Neuronal stem cell (in vitro differentiated cells): Measurements from ENCODE around the gene GDPD5.
A peak's percentile ranks its signal among the peaks of the same experiment; 100 is the strongest.

ENCODE experiments used
- DNase-seq: peaks from one replicate; pipeline ENCODE4 v3.0.0-alpha.2; 2013; ENCODE audit warnings: low spot score
- H2AFZ ChIP-seq: one replicate; pipeline ENCODE4 v1.6.1; 2013; ENCODE audit warnings: mild to moderate bottlenecking, low read length, inconsistent platforms
- H2AK5ac ChIP-seq: 2 replicates; pipeline ENCODE4 v1.6.1; 2013; ENCODE audit warnings: low read depth, mild to moderate bottlenecking, inconsistent platforms, low read length, moderate library complexity, mixed read lengths
- H2BK120ac ChIP-seq: 2 replicates; pipeline ENCODE4 v1.6.1; 2013; ENCODE audit warnings: low read depth, mild to moderate bottlenecking, inconsistent platforms, low read length, moderate library complexity, mixed read lengths
- H2BK12ac ChIP-seq: one replicate; pipeline ENCODE4 v1.6.1; 2013; ENCODE audit warnings: low read length, inconsistent platforms
- H2BK15ac ChIP-seq: 2 replicates; pipeline ENCODE4 v1.6.1; 2013; ENCODE audit warnings: mild to moderate bottlenecking, low read length, inconsistent platforms, mixed read lengths
- H2BK5ac ChIP-seq: one replicate; pipeline ENCODE4 v1.6.1; 2013; ENCODE audit warnings: inconsistent platforms, mild to moderate bottlenecking, low read length, moderate library complexity
- H3K14ac ChIP-seq: one replicate; pipeline ENCODE4 v1.6.1; 2013; ENCODE audit warnings: low read length, inconsistent platforms
- H3K18ac ChIP-seq: 2 replicates; pipeline ENCODE4 v1.6.1; 2013; ENCODE audit warnings: low read length, inconsistent platforms
- H3K23ac ChIP-seq: 2 replicates; pipeline ENCODE4 v1.6.1; 2013; ENCODE audit warnings: low read depth, mild to moderate bottlenecking, mixed read lengths, low read length, inconsistent platforms; ENCODE audit not compliant: poor library complexity
- H3K27ac ChIP-seq: replicated peaks from 3 replicates; pipeline ENCODE4 v1.5.1; 2013; ENCODE audit warnings: low read length, inconsistent platforms
- H3K27me3 ChIP-seq, 3 experiments: 2 replicates each; pipeline ENCODE4 v1.6.1; 2013; ENCODE audit warnings: low read length in 3 of 3, mild to moderate bottlenecking in 2 of 3, inconsistent platforms in 1 of 3, low read depth in 1 of 3, mixed read lengths in 1 of 3, moderate library complexity in 1 of 3; ENCODE audit not compliant: control insufficient read depth in 3 of 3, insufficient read depth in 3 of 3
- H3K36me3 ChIP-seq, 2 donors: replicated peaks in 1 of 2; 2 replicates each; pipeline ENCODE4 v1.6.1; 2013; ENCODE audit warnings: low read length in 2 of 2; ENCODE audit not compliant: control insufficient read depth in 2 of 2, insufficient read depth in 2 of 2
- H3K4ac ChIP-seq: 2 replicates; pipeline ENCODE4 v1.6.1; 2013; ENCODE audit warnings: inconsistent platforms, mild to moderate bottlenecking, low read length, moderate library complexity
- H3K4me1 ChIP-seq, 2 donors: 1 replicate in 1 of 2; 2 replicates in 1 of 2; pipeline ENCODE4 v1.6.1; 2013; ENCODE audit warnings: low read length in 2 of 2, low read depth in 1 of 2; ENCODE audit not compliant: control insufficient read depth in 2 of 2, insufficient read depth in 1 of 2
- H3K4me2 ChIP-seq: one replicate; pipeline ENCODE4 v1.6.1; 2013; ENCODE audit warnings: mild to moderate bottlenecking, low read length, inconsistent platforms; ENCODE audit not compliant: insufficient read depth, poor library complexity, severe bottlenecking
- H3K4me3 ChIP-seq, 2 donors: 2 replicates each; pipeline ENCODE4 v1.5.1; 2013; ENCODE audit warnings: low read length in 2 of 2, mild to moderate bottlenecking in 2 of 2, inconsistent platforms in 1 of 2, moderate library complexity in 1 of 2
- H3K79me1 ChIP-seq: one replicate; pipeline ENCODE4 v1.6.1; 2013; ENCODE audit warnings: low read depth, mild to moderate bottlenecking, inconsistent platforms, low read length, moderate library complexity
- H3K9ac ChIP-seq: one replicate; pipeline ENCODE4 v1.6.1; 2013; ENCODE audit warnings: mild to moderate bottlenecking, low read depth, low read length, inconsistent platforms; ENCODE audit not compliant: poor library complexity
- H3K9me3 ChIP-seq, 2 donors: replicated peaks in 1 of 2; 2 replicates each; pipeline versions ENCODE3 to v1.6.1; 2013; ENCODE audit warnings: low read length in 2 of 2, mild to moderate bottlenecking in 2 of 2, inconsistent platforms in 1 of 2, low read depth in 1 of 2, mixed read lengths in 1 of 2, moderate library complexity in 1 of 2; ENCODE audit not compliant: control insufficient read depth in 2 of 2, insufficient read depth in 1 of 2
- H4K8ac ChIP-seq: one replicate; pipeline ENCODE4 v1.6.1; 2013; ENCODE audit warnings: low read depth, mild to moderate bottlenecking, inconsistent platforms, low read length, moderate library complexity
- H4K91ac ChIP-seq: one replicate; pipeline ENCODE4 v1.6.1; 2013; ENCODE audit warnings: low read length, low read depth, mild to moderate bottlenecking, inconsistent platforms; ENCODE audit not compliant: poor library complexity
- WGBS, 2 donors: extraction: QIAGEN DNeasy Blood & Tissue Kit; methylation state at CpG; one replicate each; pipeline ENCODE4 v1.1.7; 2013; ENCODE audit warnings: missing lambda C conversion rate in 2 of 2, mixed read lengths in 1 of 2; ENCODE audit not compliant: insufficient read length in 2 of 2, insufficient replicate concordance in 1 of 2; ENCODE audit errors: extremely low coverage in 2 of 2; 5-methylcytosine and 5-hydroxymethylcytosine counted together

The GDPD5 gene

DNA sequence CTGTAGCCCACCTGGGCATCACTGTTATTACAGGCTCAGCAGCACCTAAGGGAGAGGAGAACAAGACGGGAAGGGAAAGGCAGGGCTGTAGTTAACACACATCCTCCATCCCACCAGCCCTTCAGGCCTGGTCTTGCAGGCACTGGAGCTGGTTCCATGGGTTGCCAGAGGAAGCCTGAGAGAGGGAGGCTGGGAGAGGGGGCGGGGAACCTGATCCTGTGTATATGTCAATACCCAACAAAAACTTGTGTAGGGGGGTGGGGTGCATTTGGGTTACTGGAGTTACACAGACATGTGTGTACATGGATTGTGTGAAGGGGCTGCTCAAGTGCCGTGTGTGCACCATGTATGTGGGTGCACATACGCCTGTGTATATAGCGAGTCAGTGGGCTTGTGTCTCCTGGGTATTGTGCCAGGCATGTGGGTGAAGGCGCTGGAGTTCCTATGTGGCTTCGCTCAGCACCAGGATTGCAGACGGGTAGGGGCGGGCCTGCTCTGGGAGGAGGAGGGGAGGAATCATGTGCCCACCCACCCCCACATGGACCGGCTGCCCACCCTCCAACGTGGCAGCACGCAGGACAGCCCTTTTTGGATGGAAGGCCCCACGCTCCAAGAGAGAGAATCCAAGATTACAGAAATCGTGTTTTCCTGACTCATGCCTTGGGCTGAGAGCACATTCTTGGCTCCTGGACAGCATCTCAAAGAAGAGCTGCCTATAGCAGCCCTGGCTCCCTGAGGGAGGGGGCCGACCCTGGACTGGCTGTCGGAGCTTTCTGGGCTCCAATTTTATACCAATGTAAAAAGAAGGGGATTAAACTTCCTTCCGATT lies 32.1 kb upstream of the GDPD5 start:
- Histone ChIP-seq H2BK15ac (peak overlapping the region; percentile 6), H4K91ac (no peak overlapping the region), H3K27ac (no peak overlapping the region), H3K14ac (no peak overlapping the region), H3K18ac (peak overlapping the region; percentile 22), H3K4me3 (no peak overlapping the region), H3K4ac (no peak overlapping the region), H2BK120ac (no peak overlapping the region), H3K36me3 (no peaks in the 10 kb centered on the region), H3K4me1 (peaks cover 27 to 48% of the 10 kb centered on the region in 2 donors), H2BK5ac (no peak overlapping the region), H3K27me3 (no peaks in the 10 kb centered on the region), H2AFZ (peak overlapping the region; percentile 39), H3K9me3 (no peaks in the 10 kb centered on the region), H3K23ac (no peak overlapping the region), H4K8ac (no peak overlapping the region), H2AK5ac (peak overlapping the region; percentile 44), H2BK12ac (no peak overlapping the region), H3K4me2 (no peak overlapping the region), H3K79me1 (no peaks in the 10 kb centered on the region), H3K9ac (no peak overlapping the region)
- no CpG with 5 or more reads among the region's 17 CpGs for WGBS, 2 donors
- no peak for DNase-seq

DNA sequence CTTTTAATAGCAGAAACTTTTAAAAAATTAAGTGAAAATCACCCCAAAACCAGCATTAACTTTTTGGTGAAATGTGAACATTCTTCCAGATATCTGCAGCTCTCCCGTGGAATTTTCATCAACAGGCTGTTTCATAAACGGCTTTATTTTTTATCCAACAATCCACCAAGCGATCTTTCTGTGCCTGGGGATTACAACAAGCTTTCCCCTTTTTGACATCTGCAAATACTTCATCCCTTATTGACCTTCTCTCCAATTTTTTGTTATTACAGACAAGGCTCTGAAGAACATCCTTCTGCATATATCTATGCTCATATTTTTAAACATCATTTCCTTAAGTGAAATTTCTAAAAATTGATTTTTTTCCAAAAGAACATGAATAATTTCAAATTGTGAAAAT lies 30.5 kb upstream of the GDPD5 start:
- H3K9ac ChIP-seq: no peak overlapping the region
- H3K36me3 ChIP-seq: no peaks in the 10 kb centered on the region
- H2AFZ ChIP-seq: no peak overlapping the region
- no peak overlapping the region for H3K23ac ChIP-seq
- no peak overlapping the region for H4K8ac ChIP-seq
- H3K4ac ChIP-seq: no peak overlapping the region
- H3K9me3 ChIP-seq: no peaks in the 10 kb centered on the region
- peaks cover 24 to 44% of the 10 kb centered on the region in 2 donors for H3K4me1 ChIP-seq
- no CpG with 5 or more reads among the region's 3 CpGs for WGBS, 2 donors
- no peak overlapping the region for H3K4me2 ChIP-seq
- H3K27ac ChIP-seq: no peak overlapping the region
- no peak overlapping the region for H3K18ac ChIP-seq
- H2BK5ac ChIP-seq: no peak overlapping the region
- no peak overlapping the region for H4K91ac ChIP-seq
- no peak overlapping the region for H2BK120ac ChIP-seq
- no peak overlapping the region for H2BK15ac ChIP-seq
- DNase-seq: no peak
- H3K4me3 ChIP-seq: no peak overlapping the region
- no peaks in the 10 kb centered on the region for H3K79me1 ChIP-seq
- H2BK12ac ChIP-seq: no peak overlapping the region
- H3K27me3 ChIP-seq: no peaks in the 10 kb centered on the region
- no peak overlapping the region for H2AK5ac ChIP-seq
- H3K14ac ChIP-seq: no peak overlapping the region

DNA sequence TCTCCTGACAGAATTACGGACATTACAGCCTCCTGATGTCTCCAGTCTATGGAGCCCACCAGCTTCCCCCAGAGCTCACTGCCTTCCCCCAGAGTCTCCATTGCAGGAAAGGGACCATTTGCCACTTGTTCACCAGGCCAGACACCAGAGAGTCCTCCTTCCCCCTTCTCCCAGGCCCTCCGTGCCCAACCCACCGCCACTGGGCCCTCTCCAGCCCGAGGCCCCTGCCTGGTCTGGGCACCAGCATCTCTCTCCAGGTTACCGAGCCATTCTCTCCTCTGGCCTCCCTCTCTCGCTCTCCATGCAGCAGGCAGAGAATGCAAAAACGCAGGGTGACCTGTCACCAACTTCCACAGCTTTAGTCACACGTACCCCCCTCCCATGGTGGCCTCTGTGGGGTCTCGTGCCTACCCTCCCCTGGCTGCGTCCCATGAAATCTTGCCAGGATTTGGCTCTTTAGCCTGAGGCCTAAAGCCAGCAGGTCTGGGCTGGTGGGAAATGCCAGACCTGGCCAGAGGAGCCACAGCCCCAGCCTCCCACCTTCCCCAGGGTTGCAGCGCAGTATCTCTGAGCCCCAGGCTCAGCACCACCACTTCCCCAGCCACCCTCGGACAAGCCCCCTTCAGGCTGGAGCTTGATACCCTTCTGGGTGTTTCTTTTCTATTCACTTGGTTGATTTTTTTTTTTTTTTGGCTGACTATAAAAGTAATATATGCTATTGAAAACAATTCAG lies 29.5 kb upstream of the GDPD5 start:
- H3K9me3 ChIP-seq: no peaks in the 10 kb centered on the region
- H3K27me3 ChIP-seq: no peaks in the 10 kb centered on the region
- no peak overlapping the region for H3K14ac ChIP-seq
- DNase-seq: no peak
- no peak overlapping the region for H3K4me3 ChIP-seq
- H3K4ac ChIP-seq: no peak overlapping the region
- peaks cover 22 to 40% of the 10 kb centered on the region in 2 donors for H3K4me1 ChIP-seq
- H2BK5ac ChIP-seq: no peak overlapping the region
- H3K9ac ChIP-seq: no peak overlapping the region
- H3K18ac ChIP-seq: peak overlapping the region; percentile 55
- H4K91ac ChIP-seq: peak overlapping the region; percentile 49
- peak overlapping the region; percentile 87 for H2AFZ ChIP-seq
- H2BK15ac ChIP-seq: no peak overlapping the region
- WGBS, 2 donors: no CpG with 5 or more reads among the region's 12 CpGs
- peak overlapping the region; percentile 87 for H2BK12ac ChIP-seq
- no peak overlapping the region for H3K4me2 ChIP-seq
- no peak overlapping the region for H2BK120ac ChIP-seq
- peak overlapping the region; percentile 21 for H4K8ac ChIP-seq
- H3K27ac ChIP-seq: no peak overlapping the region
- H2AK5ac ChIP-seq: no peak overlapping the region
- H3K23ac ChIP-seq: no peak overlapping the region
- no peaks in the 10 kb centered on the region for H3K79me1 ChIP-seq
- no peaks in the 10 kb centered on the region for H3K36me3 ChIP-seq
